OCI-LY3 (cell line): ENCODE data around the gene KLHL30.

ENCODE experiments used
- CTCF ChIP-seq: fragments of 200-600, 300-600 bp; sonication (generic); IDR thresholded peaks from 2 replicates; pipeline ENCODE4 v1.5.1; 2014; ENCODE audit warnings: antibody characterized with exemption, low read length, low read depth
- EZH2phosphoT487 ChIP-seq: fragments of 200-600 bp; shearing (Covaris generic); IDR thresholded peaks from 2 replicates; pipeline ENCODE4 v1.6.1; 2018; ENCODE audit warnings: antibody characterized with exemption, mixed run types, low read depth

GRCh38 chr2:238124488-238125126, 13.9 kb upstream of the KLHL30 start:
- TF ChIP-seq CTCF (no peak), EZH2phosphoT487 (no peak)
